ENCODE data around the gene MLKL.

The MLKL gene

DNA sequence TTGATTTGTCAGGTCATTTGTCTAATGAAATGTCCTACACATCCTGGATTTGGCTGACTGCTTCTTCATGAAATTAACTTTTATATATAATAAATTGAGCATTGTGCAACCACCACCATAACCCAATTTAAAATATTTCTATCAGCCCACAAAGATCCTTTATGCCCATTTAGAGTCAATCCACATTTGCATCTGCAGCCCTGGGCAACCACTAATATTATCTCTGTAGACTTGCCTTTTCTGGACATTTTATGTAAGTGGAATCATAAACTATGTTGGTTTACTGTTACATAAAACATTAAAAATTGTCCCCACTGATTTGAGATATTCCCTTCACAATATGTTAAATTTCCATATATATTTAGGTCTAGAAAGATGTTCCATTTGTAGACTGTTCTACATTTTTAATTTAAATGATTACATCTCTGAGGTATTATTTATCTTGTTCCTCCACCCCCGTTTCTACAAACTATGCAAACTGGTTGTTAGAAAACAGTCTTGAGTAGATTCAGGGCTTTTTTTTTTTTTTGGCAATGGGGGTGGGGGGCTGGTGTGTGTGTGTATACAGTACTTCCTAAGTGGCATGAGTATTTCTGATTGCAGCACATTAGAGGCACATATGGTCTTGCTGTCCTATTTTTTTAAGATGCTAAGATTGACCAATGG lies 50.7 kb downstream of the MLKL start:
- no peak overlapping the region for H3K4me2 ChIP-seq (ENCODE audit: low read length)

DNA sequence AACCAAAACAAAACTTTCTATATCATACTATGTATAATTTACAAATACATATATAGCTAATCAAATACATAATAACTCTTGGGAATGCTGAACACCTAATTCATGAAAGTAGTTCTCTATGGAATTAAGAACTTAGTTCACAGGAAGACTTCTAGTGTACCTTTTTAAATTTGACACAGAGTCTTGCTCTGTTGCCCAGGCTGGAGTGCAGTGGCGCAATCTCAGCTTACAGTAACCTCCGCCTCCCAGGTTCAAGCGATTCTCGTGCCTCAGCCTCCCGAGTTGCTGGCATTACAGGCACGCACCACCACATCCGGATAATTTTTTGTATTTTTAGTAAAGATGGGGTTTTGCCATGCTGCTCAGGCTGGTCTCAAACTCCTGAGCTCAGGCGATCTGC lies 58.7 kb downstream of the MLKL start:
- H3K4me1 ChIP-seq (ENCODE audit: insufficient read depth, low read length, severe bottlenecking) = no peaks in the 10 kb centered on the region
- H3K79me2 ChIP-seq (ENCODE audit: insufficient read depth, low read length) = no peaks in the 10 kb centered on the region
- no peak overlapping the region for H3K9ac ChIP-seq (ENCODE audit: low read length)
- TF ChIP-seq EZH2 (IDR thresholded peaks at IDR 0.05; ENCODE audit: borderline replicate concordance, low read length) = no peak
- TF ChIP-seq, protein P1, sequence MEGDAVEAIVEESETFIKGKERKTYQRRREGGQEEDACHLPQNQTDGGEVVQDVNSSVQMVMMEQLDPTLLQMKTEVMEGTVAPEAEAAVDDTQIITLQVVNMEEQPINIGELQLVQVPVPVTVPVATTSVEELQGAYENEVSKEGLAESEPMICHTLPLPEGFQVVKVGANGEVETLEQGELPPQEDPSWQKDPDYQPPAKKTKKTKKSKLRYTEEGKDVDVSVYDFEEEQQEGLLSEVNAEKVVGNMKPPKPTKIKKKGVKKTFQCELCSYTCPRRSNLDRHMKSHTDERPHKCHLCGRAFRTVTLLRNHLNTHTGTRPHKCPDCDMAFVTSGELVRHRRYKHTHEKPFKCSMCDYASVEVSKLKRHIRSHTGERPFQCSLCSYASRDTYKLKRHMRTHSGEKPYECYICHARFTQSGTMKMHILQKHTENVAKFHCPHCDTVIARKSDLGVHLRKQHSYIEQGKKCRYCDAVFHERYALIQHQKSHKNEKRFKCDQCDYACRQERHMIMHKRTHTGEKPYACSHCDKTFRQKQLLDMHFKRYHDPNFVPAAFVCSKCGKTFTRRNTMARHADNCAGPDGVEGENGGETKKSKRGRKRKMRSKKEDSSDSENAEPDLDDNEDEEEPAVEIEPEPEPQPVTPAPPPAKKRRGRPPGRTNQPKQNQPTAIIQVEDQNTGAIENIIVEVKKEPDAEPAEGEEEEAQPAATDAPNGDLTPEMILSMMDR (IDR thresholded peaks at IDR 0.05; ENCODE audit: low read length) = no peak
- H3K4me2 ChIP-seq (ENCODE audit: low read length) = no peak overlapping the region
- H3K9me2 ChIP-seq (ENCODE audit: low read depth, low read length) = no peaks in the 10 kb centered on the region
- H4K20me1 ChIP-seq (ENCODE audit: insufficient read depth, low read length) = no peaks in the 10 kb centered on the region; the same call in 1 of the 2 replicates
- H3K9me3 ChIP-seq (ENCODE audit: low read length) = no peaks in the 10 kb centered on the region
- H3F3A ChIP-seq (ENCODE audit: insufficient read depth, low read length) = no peaks in the 10 kb centered on the region
- H2AFZ ChIP-seq (ENCODE audit: low read length) = no peak overlapping the region
- no peak overlapping the region for H3K4me3 ChIP-seq (ENCODE audit: low read depth, low read length, poor library complexity, severe bottlenecking)
- peaks cover 96% of the 10 kb centered on the region for H3K36me3 ChIP-seq (ENCODE audit: insufficient read depth, low read length)
- H3K27me3 ChIP-seq (ENCODE audit: insufficient read depth, low read length) = no peaks in the 10 kb centered on the region
- no peak overlapping the region for H3K27ac ChIP-seq (ENCODE audit: low read depth, low read length, poor library complexity, severe bottlenecking)

More for the DNA sequence above, 50.7 kb downstream of the MLKL start:
- Histone ChIP-seq H3K27ac (ENCODE audit: low read depth, low read length, poor library complexity, severe bottlenecking) (no peak overlapping the region), H3K9ac (ENCODE audit: low read length) (no peak overlapping the region), H3K4me1 (ENCODE audit: insufficient read depth, low read length, severe bottlenecking) (no peaks in the 10 kb centered on the region), H3K4me3 (ENCODE audit: low read depth, low read length, poor library complexity, severe bottlenecking) (no peak overlapping the region), H2AFZ (ENCODE audit: low read length) (no peak overlapping the region), H3K27me3 (ENCODE audit: insufficient read depth, low read length) (no peaks in the 10 kb centered on the region), H3K9me3 (ENCODE audit: low read length) (no peaks in the 10 kb centered on the region), H3K79me2 (ENCODE audit: insufficient read depth, low read length) (peaks cover 31% of the 10 kb centered on the region), H3K9me2 (ENCODE audit: low read depth, low read length) (no peaks in the 10 kb centered on the region), H3F3A (ENCODE audit: insufficient read depth, low read length) (0 out of 2 replicates have a peak, but pooled peaks cover 6% of the 10 kb centered on the region), H4K20me1 (ENCODE audit: insufficient read depth, low read length) (no peaks in the 10 kb centered on the region; the same call in 1 of the 2 replicates), H3K36me3 (ENCODE audit: insufficient read depth, low read length) (peaks cover 97% of the 10 kb centered on the region)
- TF ChIP-seq EZH2 (IDR thresholded peaks at IDR 0.05; ENCODE audit: borderline replicate concordance, low read length) = no peak
- TF ChIP-seq, protein P1 (IDR thresholded peaks at IDR 0.05; ENCODE audit: low read length) = no peak

DNA sequence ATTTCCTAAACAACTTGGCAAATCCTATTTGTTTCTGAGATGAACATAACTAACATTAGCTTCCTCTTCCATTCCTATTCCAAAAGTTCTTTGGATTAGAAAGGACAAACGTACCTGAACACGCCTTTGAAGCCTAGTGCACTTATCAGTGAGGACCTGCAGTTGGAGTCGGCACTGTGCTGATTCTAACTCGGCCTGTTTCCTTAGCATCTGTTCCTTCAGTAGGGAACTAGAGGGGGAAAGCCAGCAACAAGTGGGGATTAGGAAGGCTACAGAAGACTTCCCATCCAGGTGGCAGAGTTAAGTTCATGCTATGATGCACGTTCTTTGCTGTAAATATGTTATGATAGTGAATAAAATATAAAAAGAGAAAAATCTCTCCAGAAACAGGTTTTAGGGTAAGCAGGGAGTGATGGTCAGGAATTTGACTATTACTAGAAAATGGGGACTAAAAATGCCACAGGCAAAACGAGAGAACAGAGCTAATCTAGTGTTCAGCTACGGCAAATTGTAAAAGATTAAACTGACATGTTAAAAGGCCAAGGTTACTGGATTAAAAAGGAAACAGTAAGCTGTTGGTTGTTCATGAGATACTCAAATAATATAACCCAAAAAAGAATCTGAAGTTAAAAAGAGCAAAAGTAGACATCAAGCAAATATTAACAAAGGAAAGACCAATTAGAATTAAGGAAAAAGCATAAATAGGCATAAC lies 62.8 kb downstream of the MLKL start:
- Histone ChIP-seq H3K79me2 (ENCODE audit: insufficient read depth, low read length) (no peaks in the 10 kb centered on the region), H3K9me2 (ENCODE audit: low read depth, low read length) (no peaks in the 10 kb centered on the region), H4K20me1 (ENCODE audit: insufficient read depth, low read length) (no peaks in the 10 kb centered on the region), H3F3A (ENCODE audit: insufficient read depth, low read length) (no peaks in the 10 kb centered on the region), H2AFZ (ENCODE audit: low read length) (no peak overlapping the region), H3K27me3 (ENCODE audit: insufficient read depth, low read length) (no peaks in the 10 kb centered on the region), H3K9ac (ENCODE audit: low read length) (no peak overlapping the region), H3K4me3 (ENCODE audit: low read depth, low read length, poor library complexity, severe bottlenecking) (no peak overlapping the region), H3K9me3 (ENCODE audit: low read length) (no peaks in the 10 kb centered on the region), H3K36me3 (ENCODE audit: insufficient read depth, low read length) (peaks cover 94% of the 10 kb centered on the region), H3K4me1 (ENCODE audit: insufficient read depth, low read length, severe bottlenecking) (no peaks in the 10 kb centered on the region), H3K27ac (ENCODE audit: low read depth, low read length, poor library complexity, severe bottlenecking) (no peak overlapping the region), H3K4me2 (ENCODE audit: low read length) (no peak overlapping the region)
- TF ChIP-seq, protein P1 (IDR thresholded peaks at IDR 0.05; ENCODE audit: low read length) = no peak
- no peak for TF ChIP-seq EZH2 (IDR thresholded peaks at IDR 0.05; ENCODE audit: borderline replicate concordance, low read length)

All from OCI-LY1 (cell line).